GM23338 (cell line): ENCODE results near the gene UBXN1. TPM values are rescaled to one million over a fixed set of nuclear protein-coding genes. Genes with fewer than 3 reads are reported as not detected.

ENCODE experiments used
- ATAC-seq: fragments of 200-7000 bp; cut with Tn5 transposase; 3 replicates; pipeline ENCODE4 v1.9.1; 2020
- DNase-seq: peaks from one replicate; pipeline ENCODE4 v3.0.0-alpha.2; 2015; ENCODE audit warnings: low spot score
- H2AFZ ChIP-seq: fragments of 200-600 bp; sonication (generic); 2 replicates; pipeline ENCODE4 v1.8.0; 2016; ENCODE audit warnings: antibody characterized with exemption, mild to moderate bottlenecking, moderate library complexity
- H3F3A ChIP-seq: fragments of 200-600 bp; sonication (generic); replicated peaks from 2 replicates; pipeline ENCODE4 v1.8.0; 2017; ENCODE audit warnings: antibody characterized with exemption, mixed run types, low read depth
- H3K27ac ChIP-seq: fragments of 200-600 bp; sonication (generic); 2 replicates; pipeline ENCODE4 v1.6.1; 2016; ENCODE audit warnings: low read depth
- H3K27me3 ChIP-seq: fragments of 200-600 bp; sonication (generic); 2 replicates; pipeline ENCODE4 v1.8.0; 2016; ENCODE audit warnings: mild to moderate bottlenecking, mixed run types, moderate library complexity; ENCODE audit not compliant: insufficient read depth
- H3K36me3 ChIP-seq: fragments of 200-600 bp; sonication (generic); 2 replicates; pipeline ENCODE4 v1.8.0; 2016; ENCODE audit warnings: mild to moderate bottlenecking; ENCODE audit not compliant: insufficient read depth
- H3K4me1 ChIP-seq: fragments of 200-600 bp; sonication (generic); 2 replicates; pipeline ENCODE4 v1.8.0; 2016; ENCODE audit warnings: mild to moderate bottlenecking, moderate library complexity; ENCODE audit not compliant: insufficient read depth
- H3K4me2 ChIP-seq: fragments of 200-600 bp; sonication (generic); 2 replicates; pipeline ENCODE4 v1.7.1; 2017; ENCODE audit warnings: mixed run types
- H3K4me3 ChIP-seq: fragments of 200-600 bp; sonication (generic); 2 replicates; pipeline ENCODE4 v1.6.1; 2016; ENCODE audit warnings: mixed run types
- H3K79me2 ChIP-seq: fragments of 200-600 bp; sonication (generic); replicated peaks from 2 replicates; pipeline ENCODE4 v1.8.0; 2017; ENCODE audit warnings: mild to moderate bottlenecking; ENCODE audit not compliant: insufficient read depth
- H3K9me2 ChIP-seq: fragments of 200-600 bp; sonication (generic); 2 replicates; pipeline ENCODE4 v1.8.0; 2017; ENCODE audit not compliant: insufficient read depth
- H4K20me1 ChIP-seq: fragments of 200-600 bp; sonication (generic); replicated peaks from 2 replicates; pipeline ENCODE4 v1.8.0; 2017; ENCODE audit warnings: mild to moderate bottlenecking; ENCODE audit not compliant: insufficient read depth
- H3K27ac Mint-ChIP-seq: 2 replicates; pipeline ENCODE4 v1.8.0; 2020; ENCODE audit warnings: inconsistent platforms, mild to moderate bottlenecking, moderate library complexity, mixed read lengths
- H3K27me3 Mint-ChIP-seq: 3 replicates; pipeline ENCODE4 v1.8.0; 2022; ENCODE audit warnings: low read depth, mild to moderate bottlenecking, moderate library complexity, mixed read lengths, inconsistent platforms; ENCODE audit not compliant: insufficient read depth, poor library complexity
- H3K36me3 Mint-ChIP-seq: 3 replicates; pipeline ENCODE4 v1.8.0; 2021; ENCODE audit warnings: low read depth, mild to moderate bottlenecking, inconsistent platforms, moderate library complexity, mixed read lengths
- H3K4me1 Mint-ChIP-seq: 3 replicates; pipeline ENCODE4 v1.8.0; 2020; ENCODE audit warnings: mild to moderate bottlenecking, inconsistent platforms, mixed read lengths
- H3K4me3 Mint-ChIP-seq: 3 replicates; pipeline ENCODE4 v1.8.0; 2021; ENCODE audit warnings: moderate library complexity, mild to moderate bottlenecking, inconsistent platforms, mixed read lengths
- H3K9me3 Mint-ChIP-seq: 3 replicates; pipeline ENCODE4 v1.8.0; 2020; ENCODE audit warnings: moderate library complexity, mild to moderate bottlenecking, inconsistent platforms, mixed read lengths
- CREB1 ChIP-seq: fragments of 250-450 bp; sonication (Bioruptor Pico); IDR thresholded peaks from 2 replicates; pipeline ENCODE4 v1.5.0; 2020; ENCODE audit warnings: low read depth, mild to moderate bottlenecking, moderate library complexity
- CTCF ChIP-seq, 2 experiments: fragments of 200-600 bp in 1 of 2; sonication (generic) in 1 of 2; conservative IDR thresholded peaks; 2 replicates each; pipeline versions ENCODE4 v1.5.1 to v1.6.1; 2016 to 2017; ENCODE audit warnings: antibody characterized with exemption in 2 of 2, low read depth in 2 of 2, mild to moderate bottlenecking in 2 of 2, moderate library complexity in 1 of 2
- ETS1 ChIP-seq: IDR thresholded peaks from 2 replicates; pipeline ENCODE4 v1.6.1; 2016; ENCODE audit warnings: antibody characterized with exemption
- EZH2 ChIP-seq: fragments of 200-600 bp; sonication (generic); IDR thresholded peaks from one replicate; pipeline ENCODE4 v1.8.0; 2017; ENCODE audit warnings: antibody characterized with exemption, mild to moderate bottlenecking, low read depth; ENCODE audit not compliant: unreplicated experiment
- ZNF331 ChIP-seq: fragments of 250-450 bp; sonication (Bioruptor Pico); IDR thresholded peaks from 2 replicates; pipeline ENCODE4 v1.5.0; 2020; ENCODE audit warnings: low read depth, mild to moderate bottlenecking, moderate library complexity
- ZNF462 ChIP-seq: fragments of 250-450 bp; sonication (Bioruptor Pico); IDR thresholded peaks from 2 replicates; pipeline ENCODE4 v1.5.0; 2020; ENCODE audit warnings: mild to moderate bottlenecking, moderate library complexity
- polyA plus RNA-seq: library from polyadenylated mRNA; unstranded; fragments of >200 nt; fragmentation: Nextera tagmentation; extraction: Ambion mirVana; gene quantifications from 2 replicates; pipeline ENCODE4 v1.2.1, GENCODE V29; 2016
- total RNA-seq: library from RNA; depleted of rRNA; stranded (reverse); fragments of >200 nt; shearing (Covaris generic); gene quantifications from 2 replicates; pipeline ENCODE4 v1.2.3, GENCODE V29; 2014

UBXN1 gene
- total and polyA plus RNA-seq, 2 experiments from 2014 or later = 126 to 132 TPM

GRCh38 chr11:62713343-62713742 lies 34.5 kb upstream of the UBXN1 start (continued):
- no peak for TF ChIP-seq ZNF462 (CRISPR knock-in tag)
- TF ChIP-seq EZH2 = no peak

GRCh38 chr11:62712861-62713260 lies 34.0 kb upstream of the UBXN1 start:
- Histone ChIP-seq H3K27me3 (no peaks in the 10 kb centered on the region), H3F3A (peaks cover 64% of the 10 kb centered on the region), H2AFZ (no peak overlapping the region), H3K27ac (peak overlapping the region; percentile 70; the same call in 1 of the 2 replicates), H3K4me1 (peaks cover 24% of the 10 kb centered on the region), H3K9me2 (no peaks in the 10 kb centered on the region), H3K79me2 (peaks cover 16% of the 10 kb centered on the region), H4K20me1 (peaks cover 12% of the 10 kb centered on the region), H3K36me3 (peaks cover 61% of the 10 kb centered on the region), H3K4me2 (no peak overlapping the region), H3K4me3 (no peak overlapping the region)
- Mint-ChIP-seq H3K9me3 (no peaks in the 10 kb centered on the region), H3K36me3 (peaks cover 76% of the 10 kb centered on the region), H3K4me1 (peaks cover 64% of the 10 kb centered on the region), H3K27ac (peak overlapping the region; percentile 90), H3K4me3 (no peak overlapping the region), H3K27me3 (peaks cover 15% of the 10 kb centered on the region)
- no peak for DNase-seq
- ATAC-seq = no peak
- no peak for TF ChIP-seq ETS1
- TF ChIP-seq ZNF462 (CRISPR knock-in tag) = no peak
- TF ChIP-seq ZNF331 (CRISPR knock-in tag) = no peak
- TF ChIP-seq CREB1 (CRISPR knock-in tag) = no peak
- no peak for TF ChIP-seq CTCF (conservative IDR thresholded peaks at IDR 0.05; ENCODE audit: low read depth in 2 of 2)
